NCI-H345 treated with DMSO at 0.1 percent for 48 hours (cell line): ENCODE measurements around the gene PATL2.
"Not testable (repeated sequence)": the region's sequence is repeated elsewhere in the genome, so short reads cannot be mapped to it uniquely, and the experiment has no call there.

Source experiments
- DNase-seq: peaks from one replicate; lab custom pipeline; 2025; ENCODE audit not compliant: unreplicated experiment; lab: John Stamatoyannopoulos, UW

PATL2 gene

GRCh38 chr15:44654858-44655257 lies 56.3 kb downstream of the PATL2 start:
- DNase-seq, result no peak

- DNase-seq, result no peak
Measured at GRCh38 chr15:44647637-44648036, 63.5 kb downstream of the PATL2 start.

- no peak for DNase-seq
Measured at GRCh38 chr15:44647036-44647435, 64.1 kb downstream of the PATL2 start.

GRCh38 chr15:44646460-44646859 lies 64.7 kb downstream of the PATL2 start:
- no peak for DNase-seq

- DNase-seq, result no peak
Measured at GRCh38 chr15:44641651-44642050, 69.5 kb downstream of the PATL2 start.

- DNase-seq, result no peak
Measured at GRCh38 chr15:44636976-44637375, 74.1 kb downstream of the PATL2 start.

GRCh38 chr15:44633603-44634002 lies 77.5 kb downstream of the PATL2 start:
- no peak for DNase-seq

GRCh38 chr15:44625286-44625685 lies 85.8 kb downstream of the PATL2 start:
- DNase-seq, result not testable (repeated sequence)

GRCh38 chr15:44623178-44623577 lies 87.9 kb downstream of the PATL2 start:
- DNase-seq, result no peak

GRCh38 chr15:44620081-44620480 lies 91.0 kb downstream of the PATL2 start:
- no peak for DNase-seq

- DNase-seq, result no peak
Measured at GRCh38 chr15:44616974-44617373, 94.1 kb downstream of the PATL2 start.
